ENCODE measurements around the gene PPP4R1. TPM values are rescaled to one million over a fixed set of nuclear protein-coding genes. Genes with fewer than 3 reads are reported as not detected.
A peak's percentile ranks its signal among the peaks of the same experiment; 100 is the strongest.

PPP4R1 gene
- total and polyA plus RNA-seq, 2 of the 4 experiments (the other 2 are of a cell fraction): 80.6 to 123 TPM

DNA sequence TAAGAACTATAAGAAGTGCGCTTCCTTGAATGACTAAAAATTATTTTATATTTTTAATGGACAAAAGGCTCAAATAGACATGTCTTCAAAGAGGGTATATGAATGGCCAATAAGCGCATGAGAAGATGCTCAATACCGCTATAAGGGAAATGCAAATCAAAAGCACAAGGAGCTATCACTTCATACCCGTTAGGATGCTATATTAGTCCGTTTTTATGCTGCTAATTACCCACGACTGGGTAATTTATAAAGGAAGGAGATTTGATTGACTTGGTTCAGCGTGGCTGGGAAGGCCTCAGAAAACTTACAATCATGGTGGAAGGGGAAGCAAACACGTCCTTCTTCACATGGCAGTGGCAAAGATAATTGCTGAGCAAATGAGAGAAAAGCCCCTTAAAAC, 20.5 kb upstream of the PPP4R1 start (continued):
- TF ChIP-seq MXI1 (IDR thresholded peaks at IDR 0.05; ENCODE audit: borderline replicate concordance, low read depth, low read length) (no peak), SMC3 (IDR thresholded peaks at IDR 0.05; ENCODE audit: low read depth, low read length) (no peak)

DNA sequence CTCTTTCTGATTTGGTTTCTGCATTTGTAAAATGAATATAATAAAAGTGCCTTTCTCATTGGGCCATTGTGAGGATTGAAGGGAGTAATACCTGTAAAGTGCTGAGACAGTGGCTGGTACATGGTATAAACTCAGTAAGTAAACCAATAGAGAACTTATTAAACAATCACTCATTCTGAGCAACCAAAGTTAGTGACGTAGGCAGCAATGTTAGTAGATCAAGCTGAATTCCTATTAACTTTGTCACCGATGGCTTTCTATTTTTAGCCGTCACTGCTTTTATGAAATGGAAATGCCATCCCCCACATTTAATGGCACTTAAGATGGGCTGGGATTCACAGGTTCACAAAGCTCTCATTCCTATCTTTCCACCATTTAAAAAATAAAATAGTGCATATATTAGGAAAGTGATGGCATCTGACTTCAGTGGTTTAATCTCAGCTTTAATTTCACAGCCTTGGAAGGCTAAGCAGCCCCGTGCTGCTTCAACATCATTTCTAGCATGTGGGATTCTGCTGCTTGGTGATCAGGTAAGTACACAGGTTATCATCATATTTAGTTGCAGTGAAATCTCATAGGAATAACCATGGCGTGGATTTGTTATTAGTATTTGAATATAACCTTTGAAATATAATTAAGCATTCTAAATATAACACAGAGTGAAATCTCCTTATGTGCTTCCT, 17.6 kb upstream of the PPP4R1 start:
- Histone ChIP-seq H3K36me3 (ENCODE audit: control insufficient read depth, insufficient read depth, low read length) (no peaks in the 10 kb centered on the region), H3K23ac (ENCODE audit: low read depth, low read length) (peak overlapping the region; percentile 15; the same call in 1 of the 2 replicates), H2BK15ac (ENCODE audit: low read depth, low read length) (peak overlapping the region; percentile 91; the same call in 1 of the 3 replicates), H3K27me3 (ENCODE audit: control insufficient read depth, insufficient read depth, low read length) (no peaks in the 10 kb centered on the region), H4K91ac (ENCODE audit: insufficient read depth, low read depth, low read length) (peak overlapping the region; percentile 76), H3K4me3 (ENCODE audit: insufficient read depth, low read depth, low read length) (no peak overlapping the region), H4K5ac (ENCODE audit: low read depth, low read length) (peak overlapping the region; percentile 69; the same call in 1 of the 2 replicates), H3K4ac (ENCODE audit: low read depth, low read length) (peak overlapping the region; percentile 75; the same call in 1 of the 2 replicates), H2AFZ (replicated peaks; ENCODE audit: low read length, poor library complexity) (no peak overlapping the region), H3K9me1 (ENCODE audit: insufficient read depth, low read length) (peaks cover 3% of the 10 kb centered on the region), H3K4me2 (ENCODE audit: low read depth, low read length) (peak overlapping the region; percentile 53; the same call in 1 of the 2 replicates), H3K9me3 (ENCODE audit: control insufficient read depth, insufficient read depth, low read length) (no peaks in the 10 kb centered on the region), H3K27ac (ENCODE audit: insufficient read depth, low read length) (peak overlapping the region; percentile 52; the same call in 1 of the 2 replicates), H3K56ac (ENCODE audit: extremely low read depth, insufficient read depth, low read length) (peak overlapping the region; percentile 40), H3K18ac (ENCODE audit: low read depth, low read length) (peak overlapping the region; percentile 94; the same call in 1 of the 2 replicates), H3K9ac (ENCODE audit: low read depth, low read length) (no peak overlapping the region), H4K20me1 (ENCODE audit: insufficient read depth, low read length) (no peaks in the 10 kb centered on the region), H2BK5ac (ENCODE audit: low read depth, low read length, poor library complexity, severe bottlenecking) (peak overlapping the region; percentile 91), H2AK9ac (replicated peaks; ENCODE audit: low read depth, low read length, poor library complexity) (no peak overlapping the region), H3K14ac (replicated peaks; ENCODE audit: low read depth, low read length) (peak overlapping the region; percentile 86), H2AK5ac (ENCODE audit: low read depth, low read length) (peak overlapping the region; percentile 68; the same call in 1 of the 2 replicates), H4K8ac (ENCODE audit: low read depth in 2 of 2, low read length in 2 of 2) (peak overlapping the region; percentile 45 to 89; a peak in 3 of 4 replicates), H3K4me1 (ENCODE audit: control insufficient read depth, insufficient read depth, low read length) (peaks cover 5% of the 10 kb centered on the region; the same call in 1 of the 2 replicates), H2BK20ac (ENCODE audit: low read depth, low read length) (peak overlapping the region; percentile 90), H2BK120ac (ENCODE audit: low read depth, low read length) (peak overlapping the region; percentile 94), H3K79me1 (ENCODE audit: low read depth in 1 of 2, low read length in 2 of 2) (no peaks in the 10 kb centered on the region)
- in situ Hi-C loops (cut with MboI; ENCODE audit: low sequenced_read_pairs): no loop called here
- dilution Hi-C loops (cut with HindIII; ENCODE audit: low sequenced_read_pairs, unreplicated experiment): no loop called here
- intact Hi-C loops (cut with micrococcal nuclease): no loop called here
- peak; percentile 96 for DNase-seq
- POLR2A ChIA-PET (ENCODE audit: unreplicated experiment): no interaction called here
- no TSS peak for BruUV-seq (replicated peaks)
- CTCF ChIA-PET: no interaction called here
- no CpG with 5 or more reads among the region's 5 CpGs for WGBS, 2 experiments (ENCODE audit: extremely low coverage in 2 of 2, insufficient read length in 1 of 2)
- peak; percentile 82 for ATAC-seq (ENCODE audit: low read depth)
- TF ChIP-seq RCOR1 (IDR thresholded peaks at IDR 0.05; ENCODE audit: insufficient replicate concordance, low read length) (no peak), FOS (IDR thresholded peaks at IDR 0.05; ENCODE audit: low read depth, low read length) (peak; percentile 72), CEBPB (IDR thresholded peaks at IDR 0.05; ENCODE audit: low read depth, low read length) (no peak; the same call in 1 of the 2 replicates), NFE2L2 (IDR thresholded peaks at IDR 0.05; ENCODE audit: low read depth, low read length) (no peak), CHD1 (IDR thresholded peaks at IDR 0.05; ENCODE audit: low read depth, low read length) (no peak), RFX5 (IDR thresholded peaks at IDR 0.05; ENCODE audit: low read depth, low read length) (no peak), MXI1 (IDR thresholded peaks at IDR 0.05; ENCODE audit: borderline replicate concordance, low read depth, low read length) (no peak), SMC3 (IDR thresholded peaks at IDR 0.05; ENCODE audit: low read depth, low read length) (no peak), RAD21 (IDR thresholded peaks at IDR 0.05; ENCODE audit: low read length) (no peak), MAFK (IDR thresholded peaks at IDR 0.05; ENCODE audit: low read depth, low read length) (peak; percentile 31; the same call in 1 of the 2 replicates), MAZ (IDR thresholded peaks at IDR 0.05; ENCODE audit: borderline replicate concordance, low read depth, low read length) (no peak)
- TF ChIP-seq, protein P1, sequence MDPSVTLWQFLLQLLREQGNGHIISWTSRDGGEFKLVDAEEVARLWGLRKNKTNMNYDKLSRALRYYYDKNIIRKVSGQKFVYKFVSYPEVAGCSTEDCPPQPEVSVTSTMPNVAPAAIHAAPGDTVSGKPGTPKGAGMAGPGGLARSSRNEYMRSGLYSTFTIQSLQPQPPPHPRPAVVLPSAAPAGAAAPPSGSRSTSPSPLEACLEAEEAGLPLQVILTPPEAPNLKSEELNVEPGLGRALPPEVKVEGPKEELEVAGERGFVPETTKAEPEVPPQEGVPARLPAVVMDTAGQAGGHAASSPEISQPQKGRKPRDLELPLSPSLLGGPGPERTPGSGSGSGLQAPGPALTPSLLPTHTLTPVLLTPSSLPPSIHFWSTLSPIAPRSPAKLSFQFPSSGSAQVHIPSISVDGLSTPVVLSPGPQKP (IDR thresholded peaks at IDR 0.05; ENCODE audit: borderline replicate concordance, low read depth, low read length): no peak
- TF ChIP-seq, protein P2, sequence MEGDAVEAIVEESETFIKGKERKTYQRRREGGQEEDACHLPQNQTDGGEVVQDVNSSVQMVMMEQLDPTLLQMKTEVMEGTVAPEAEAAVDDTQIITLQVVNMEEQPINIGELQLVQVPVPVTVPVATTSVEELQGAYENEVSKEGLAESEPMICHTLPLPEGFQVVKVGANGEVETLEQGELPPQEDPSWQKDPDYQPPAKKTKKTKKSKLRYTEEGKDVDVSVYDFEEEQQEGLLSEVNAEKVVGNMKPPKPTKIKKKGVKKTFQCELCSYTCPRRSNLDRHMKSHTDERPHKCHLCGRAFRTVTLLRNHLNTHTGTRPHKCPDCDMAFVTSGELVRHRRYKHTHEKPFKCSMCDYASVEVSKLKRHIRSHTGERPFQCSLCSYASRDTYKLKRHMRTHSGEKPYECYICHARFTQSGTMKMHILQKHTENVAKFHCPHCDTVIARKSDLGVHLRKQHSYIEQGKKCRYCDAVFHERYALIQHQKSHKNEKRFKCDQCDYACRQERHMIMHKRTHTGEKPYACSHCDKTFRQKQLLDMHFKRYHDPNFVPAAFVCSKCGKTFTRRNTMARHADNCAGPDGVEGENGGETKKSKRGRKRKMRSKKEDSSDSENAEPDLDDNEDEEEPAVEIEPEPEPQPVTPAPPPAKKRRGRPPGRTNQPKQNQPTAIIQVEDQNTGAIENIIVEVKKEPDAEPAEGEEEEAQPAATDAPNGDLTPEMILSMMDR (conservative IDR thresholded peaks at IDR 0.05; ENCODE audit: low read depth, low read length): no peak
